DOHH2 (cell line): ENCODE results near the gene MRPS2.
"Not testable (repeated sequence)": the region's sequence is repeated elsewhere in the genome, so short reads cannot be mapped to it uniquely, and the experiment has no call there.

Experiments
- H3F3A ChIP-seq: fragments of 200-600 bp; sonication (generic), shearing (Covaris generic); 2 replicates; pipeline ENCODE4 v1.6.0; 2016; ENCODE audit warnings: antibody characterized with exemption, mild to moderate bottlenecking; ENCODE audit not compliant: control insufficient read depth, insufficient read depth
- H3K27ac ChIP-seq: fragments of 200-600 bp; sonication (generic); 2 replicates; pipeline ENCODE4 v1.5.1; 2014; ENCODE audit warnings: low read depth, mild to moderate bottlenecking, low read length, moderate library complexity
- H3K27me3 ChIP-seq: fragments of 200-600 bp; sonication (generic); 2 replicates; pipeline ENCODE4 v1.6.1; 2014; ENCODE audit warnings: mild to moderate bottlenecking, low read length, mixed read lengths; ENCODE audit not compliant: control insufficient read depth
- H3K36me3 ChIP-seq: fragments of 200-600 bp; sonication (generic); 2 replicates; pipeline ENCODE4 v1.6.1; 2014; ENCODE audit warnings: mild to moderate bottlenecking, low read length, moderate library complexity, mixed read lengths; ENCODE audit not compliant: control insufficient read depth
- H3K4me1 ChIP-seq: fragments of 200-600 bp; sonication (generic); 2 replicates; pipeline ENCODE4 v1.6.1; 2014; ENCODE audit warnings: mild to moderate bottlenecking, low read length, mixed read lengths; ENCODE audit not compliant: control insufficient read depth
- H3K4me2 ChIP-seq: fragments of 200-600 bp; sonication (generic); 2 replicates; pipeline ENCODE4 v1.6.0; 2014; ENCODE audit warnings: mild to moderate bottlenecking, low read length, moderate library complexity
- H3K4me3 ChIP-seq: fragments of 200-600 bp; sonication (generic); 2 replicates; pipeline ENCODE4 v1.5.1; 2014; ENCODE audit warnings: mild to moderate bottlenecking, low read length, mixed read lengths
- H3K79me2 ChIP-seq: fragments of 200-600 bp; sonication (generic); 2 replicates; pipeline ENCODE4 v1.6.1; 2014; ENCODE audit warnings: mild to moderate bottlenecking, low read length, mixed read lengths; ENCODE audit not compliant: control insufficient read depth
- H3K9me2 ChIP-seq: fragments of 200-600 bp; sonication (generic); replicated peaks from 2 replicates; pipeline ENCODE4 v1.6.1; 2014; ENCODE audit warnings: mild to moderate bottlenecking, low read length, mixed read lengths; ENCODE audit not compliant: control insufficient read depth
- H3K9me3 ChIP-seq: fragments of 200-600 bp; sonication (generic); 2 replicates; pipeline ENCODE4 v1.6.1; 2014; ENCODE audit warnings: antibody characterized with exemption, low read length, mixed read lengths; ENCODE audit not compliant: control insufficient read depth, insufficient read depth
- H4K20me1 ChIP-seq: fragments of 200-600 bp; sonication (generic); 2 replicates; pipeline ENCODE4 v1.6.0; 2014; ENCODE audit warnings: low read depth, mild to moderate bottlenecking, antibody characterized with exemption, low read length, moderate library complexity; ENCODE audit not compliant: control insufficient read depth, insufficient read depth
- EZH2phosphoT487 ChIP-seq: fragments of 200-600 bp; sonication (generic); IDR thresholded peaks from 2 replicates; pipeline ENCODE4 v1.6.1; 2017; ENCODE audit warnings: borderline replicate concordance, mild to moderate bottlenecking, antibody characterized with exemption, low read length, moderate library complexity, mixed read lengths
- TF ChIP-seq, protein P1 (sequence below): fragments of 200-600 bp; sonication (generic); IDR thresholded peaks from one replicate; pipeline ENCODE4 v1.5.1; 2014; ENCODE audit warnings: antibody characterized with exemption, mild to moderate bottlenecking, low read depth, low read length; ENCODE audit not compliant: poor library complexity, severe bottlenecking

The MRPS2 gene

DNA sequence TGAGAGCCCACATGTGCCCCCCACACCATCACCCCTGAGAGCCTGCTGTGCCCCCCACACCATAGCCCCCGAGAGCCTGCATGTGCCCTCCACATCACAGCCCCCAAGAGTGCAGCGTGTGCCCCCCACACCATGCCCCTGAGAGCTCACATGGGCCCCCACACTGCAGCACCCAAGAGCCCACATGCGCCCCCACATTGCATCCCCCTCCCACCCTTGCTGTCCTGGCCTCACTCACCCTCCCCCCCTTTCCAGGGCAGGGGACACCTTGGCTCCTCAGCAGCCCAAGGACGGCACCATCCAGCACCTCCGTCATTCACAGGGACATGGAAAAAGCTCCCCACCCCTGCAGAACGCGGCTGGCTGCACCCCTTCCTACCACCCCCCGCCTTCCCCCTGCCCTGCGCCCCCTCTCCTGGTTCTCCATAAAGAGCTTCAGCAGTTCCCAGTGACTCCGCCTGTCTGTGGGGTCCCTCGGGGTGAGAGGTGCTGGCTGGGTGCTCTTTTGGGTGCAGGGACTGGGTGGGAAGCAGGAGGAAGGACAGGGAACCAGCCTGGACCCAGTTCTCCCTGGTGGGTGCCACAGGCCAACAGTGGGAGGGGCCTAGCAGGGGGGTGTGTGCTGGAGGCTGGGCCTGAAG, 25.7 kb downstream of the MRPS2 start:
- Histone ChIP-seq H3K36me3 (no peaks in the 10 kb centered on the region), H3F3A (no peaks in the 10 kb centered on the region), H3K4me2 (no peak overlapping the region), H4K20me1 (no peaks in the 10 kb centered on the region), H3K79me2 (no peaks in the 10 kb centered on the region), H3K27ac (no peak overlapping the region), H3K9me3 (no peaks in the 10 kb centered on the region), H3K4me3 (no peak overlapping the region), H3K4me1 (no peaks in the 10 kb centered on the region), H3K9me2 (no peaks in the 10 kb centered on the region), H3K27me3 (no peaks in the 10 kb centered on the region)
- TF ChIP-seq EZH2phosphoT487: no peak
- TF ChIP-seq, protein P1, sequence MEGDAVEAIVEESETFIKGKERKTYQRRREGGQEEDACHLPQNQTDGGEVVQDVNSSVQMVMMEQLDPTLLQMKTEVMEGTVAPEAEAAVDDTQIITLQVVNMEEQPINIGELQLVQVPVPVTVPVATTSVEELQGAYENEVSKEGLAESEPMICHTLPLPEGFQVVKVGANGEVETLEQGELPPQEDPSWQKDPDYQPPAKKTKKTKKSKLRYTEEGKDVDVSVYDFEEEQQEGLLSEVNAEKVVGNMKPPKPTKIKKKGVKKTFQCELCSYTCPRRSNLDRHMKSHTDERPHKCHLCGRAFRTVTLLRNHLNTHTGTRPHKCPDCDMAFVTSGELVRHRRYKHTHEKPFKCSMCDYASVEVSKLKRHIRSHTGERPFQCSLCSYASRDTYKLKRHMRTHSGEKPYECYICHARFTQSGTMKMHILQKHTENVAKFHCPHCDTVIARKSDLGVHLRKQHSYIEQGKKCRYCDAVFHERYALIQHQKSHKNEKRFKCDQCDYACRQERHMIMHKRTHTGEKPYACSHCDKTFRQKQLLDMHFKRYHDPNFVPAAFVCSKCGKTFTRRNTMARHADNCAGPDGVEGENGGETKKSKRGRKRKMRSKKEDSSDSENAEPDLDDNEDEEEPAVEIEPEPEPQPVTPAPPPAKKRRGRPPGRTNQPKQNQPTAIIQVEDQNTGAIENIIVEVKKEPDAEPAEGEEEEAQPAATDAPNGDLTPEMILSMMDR: no peak

DNA sequence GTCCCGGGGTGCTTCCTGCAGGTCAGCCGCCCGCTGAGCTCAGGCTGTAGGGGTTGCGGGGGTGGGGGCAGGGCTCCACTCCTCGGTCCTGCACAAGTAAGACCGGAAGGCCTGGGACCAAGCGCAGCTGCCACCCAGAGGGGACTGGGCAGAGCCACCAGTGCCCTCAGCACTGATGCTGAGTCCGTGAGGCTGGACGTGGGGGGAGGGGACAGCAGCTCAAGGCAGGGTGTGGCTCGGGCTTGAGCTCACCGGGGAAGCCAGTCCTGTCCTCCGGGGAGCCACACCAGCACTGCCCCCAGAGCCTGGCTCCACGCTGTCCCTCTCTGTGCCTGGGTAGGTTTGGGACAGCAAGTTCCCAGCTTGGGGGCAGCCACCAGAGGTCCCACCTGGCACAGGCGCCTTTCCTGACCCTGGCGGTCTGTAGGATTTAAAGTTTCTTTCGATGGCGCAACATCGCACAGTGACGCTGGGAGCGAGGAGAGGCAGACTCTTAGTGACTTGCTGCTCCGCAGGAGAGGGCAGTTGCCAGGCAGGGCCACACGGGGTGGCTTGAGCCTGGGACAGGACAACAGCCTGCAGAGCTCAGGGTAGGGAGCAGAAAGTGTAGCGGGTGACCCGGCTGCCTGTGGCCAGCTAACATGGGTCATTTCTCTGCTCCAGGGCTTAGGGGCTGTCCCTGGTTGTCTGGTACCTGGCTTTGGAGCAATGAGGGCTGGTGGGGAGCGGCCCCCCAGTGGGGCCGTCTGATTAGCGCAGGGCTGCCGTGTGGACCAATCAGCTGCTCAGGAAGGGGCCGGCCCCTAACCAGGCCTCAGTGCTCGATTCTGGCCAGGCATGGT, 26.5 kb downstream of the MRPS2 start:
- no peaks in the 10 kb centered on the region for H3K9me2 ChIP-seq
- H3K4me1 ChIP-seq: no peaks in the 10 kb centered on the region
- no peak overlapping the region for H3K4me3 ChIP-seq
- no peak overlapping the region for H3K27ac ChIP-seq
- H3K79me2 ChIP-seq: no peaks in the 10 kb centered on the region
- H3K9me3 ChIP-seq: no peaks in the 10 kb centered on the region
- TF ChIP-seq EZH2phosphoT487: no peak
- TF ChIP-seq, protein P1: no peak
- no peak overlapping the region for H3K4me2 ChIP-seq
- H3F3A ChIP-seq: no peaks in the 10 kb centered on the region
- H4K20me1 ChIP-seq: no peaks in the 10 kb centered on the region
- no peaks in the 10 kb centered on the region for H3K27me3 ChIP-seq
- no peaks in the 10 kb centered on the region for H3K36me3 ChIP-seq

DNA sequence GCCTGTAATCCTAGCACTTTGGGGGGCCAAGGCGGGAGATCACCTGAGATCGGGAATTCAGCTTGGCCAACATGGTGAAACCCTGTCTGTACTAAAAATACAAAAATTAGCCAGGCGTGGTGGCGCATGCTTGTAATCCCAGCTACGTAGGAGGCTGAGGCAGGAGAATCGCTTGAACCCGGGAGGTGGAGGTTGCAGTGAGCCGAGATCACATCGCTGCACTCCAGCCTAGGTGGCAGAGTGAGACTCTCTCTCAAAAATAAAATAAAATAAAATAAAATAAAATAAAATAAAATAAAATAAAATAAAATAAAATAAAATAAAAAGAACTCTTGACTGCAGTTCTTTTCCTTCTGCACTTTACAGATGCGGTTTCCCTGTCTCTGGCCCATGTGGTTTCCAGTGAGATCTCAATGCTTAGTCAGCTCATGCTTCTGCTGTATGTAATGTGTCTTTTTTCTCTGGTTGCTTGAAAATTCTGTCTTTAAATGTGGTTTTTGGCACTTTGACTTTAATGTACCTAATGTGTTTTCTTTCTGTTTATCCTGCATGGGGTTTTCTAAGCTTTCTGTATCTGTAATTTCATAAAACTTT, 28.5 kb downstream of the MRPS2 start:
- H3F3A ChIP-seq, H4K20me1 ChIP-seq, H3K9me2 ChIP-seq, H3K4me2 ChIP-seq, H3K36me3 ChIP-seq, H3K4me3 ChIP-seq, H3K27ac ChIP-seq, H3K4me1 ChIP-seq, H3K27me3 ChIP-seq, H3K9me3 ChIP-seq, H3K79me2 ChIP-seq: not testable (repeated sequence)

DNA sequence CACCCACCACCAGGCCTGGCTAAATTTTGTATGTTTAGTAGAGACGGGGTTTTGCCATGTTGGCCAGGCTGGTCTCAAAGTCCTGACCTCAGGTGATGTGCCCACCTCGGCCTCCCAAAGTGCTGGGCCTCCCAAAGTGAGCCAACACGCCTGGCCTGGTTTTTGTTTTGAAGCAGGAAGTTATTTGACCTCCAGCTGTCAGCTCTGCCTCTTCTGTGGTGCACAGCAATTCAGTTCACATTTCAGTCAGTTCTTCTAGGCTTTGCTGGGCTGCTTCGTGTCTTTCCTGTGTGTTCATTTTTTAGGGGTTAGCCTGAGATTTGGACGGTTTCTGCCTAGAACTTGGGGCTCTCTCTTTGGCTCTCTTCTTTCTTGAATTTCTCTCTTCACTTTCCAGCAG, 29.7 kb downstream of the MRPS2 start:
- no peaks in the 10 kb centered on the region for H3K4me1 ChIP-seq
- no peaks in the 10 kb centered on the region for H3K9me2 ChIP-seq
- no peaks in the 10 kb centered on the region for H3K36me3 ChIP-seq
- H4K20me1 ChIP-seq: no peaks in the 10 kb centered on the region
- no peaks in the 10 kb centered on the region for H3K27me3 ChIP-seq
- no peak overlapping the region for H3K4me2 ChIP-seq
- H3K79me2 ChIP-seq: no peaks in the 10 kb centered on the region
- no peaks in the 10 kb centered on the region for H3K9me3 ChIP-seq
- 0 out of 2 replicates have a peak, but pooled peaks cover 2% of the 10 kb centered on the region for H3F3A ChIP-seq
- H3K27ac ChIP-seq: no peak overlapping the region
- TF ChIP-seq, protein P1: no peak
- H3K4me3 ChIP-seq: no peak overlapping the region
